Gastroesophageal sphincter (tissue), 3 donors: ENCODE data around the gene SLC35A5.

Experiments
- CTCF ChIP-seq, 4 experiments: fragments of 200-600 bp in 2 of 4; fragments of 450-650 bp in 2 of 4; sonication (generic) in 1 of 4; IDR thresholded peaks; one replicate each; pipeline ENCODE4 v1.5.1; 2017 to 2019; ENCODE audit warnings: antibody characterized with exemption in 4 of 4, mild to moderate bottlenecking in 2 of 4, moderate library complexity in 2 of 4
- POLR2A ChIP-seq, 2 donors: fragments of 450-650 bp; IDR thresholded peaks; one replicate each; pipeline ENCODE4 v1.6.1; 2017; ENCODE audit warnings: antibody characterized with exemption in 2 of 2, mild to moderate bottlenecking in 2 of 2, moderate library complexity in 1 of 2

GRCh38 chr3:112610121-112610520 is 48.3 kb downstream of the SLC35A5 start:
- TF ChIP-seq POLR2A (IDR thresholded peaks at IDR 0.05) (no peak), CTCF (IDR thresholded peaks at IDR 0.05) (no peak)
